GM21528 (cell line): ENCODE measurements around the gene ZBTB18.
"Not testable (repeated sequence)": the region's sequence is repeated elsewhere in the genome, so short reads cannot be mapped to it uniquely, and the experiment has no call there.

Source experiments
- ATAC-seq: cut with Tn5 transposase; IDR thresholded peaks from one replicate; pipeline ENCODE4 v1.9.1; 2021; ENCODE audit warnings: mild to moderate bottlenecking, moderate library complexity; ENCODE audit not compliant: unreplicated experiment, low FRiP score

ZBTB18 gene

GRCh38 chr1:244037252-244037651 is 13.8 kb upstream of the ZBTB18 start:
- no peak for ATAC-seq

- no peak for ATAC-seq
Measured at GRCh38 chr1:244041466-244042120, 9.5 kb upstream of the ZBTB18 start.

GRCh38 chr1:244042293-244042692 is 8.8 kb upstream of the ZBTB18 start:
- ATAC-seq, result no peak

GRCh38 chr1:244044423-244044822 is 6.7 kb upstream of the ZBTB18 start:
- no peak for ATAC-seq

- ATAC-seq, result not testable (repeated sequence)
Measured at GRCh38 chr1:244046254-244046653, 4.8 kb upstream of the ZBTB18 start.

- no peak for ATAC-seq
Measured at GRCh38 chr1:244046907-244047611, 4.0 kb upstream of the ZBTB18 start.

- peak; percentile 73 for ATAC-seq
Measured at GRCh38 chr1:244047621-244048255, 3.3 kb upstream of the ZBTB18 start.

GRCh38 chr1:244048256-244049161 is 2.6 kb upstream of the ZBTB18 start:
- ATAC-seq, result peak; percentile 75

GRCh38 chr1:244049162-244050013 is 1.7 kb upstream of the ZBTB18 start:
- no peak for ATAC-seq

- no peak for ATAC-seq
Measured at GRCh38 chr1:244050014-244050834, 859 bp upstream of the ZBTB18 start.

GRCh38 chr1:244052016-244052727 is 1.1 kb downstream of the ZBTB18 start:
- ATAC-seq, result no peak

- ATAC-seq, result no peak
Measured at GRCh38 chr1:244052728-244053312, 1.7 kb downstream of the ZBTB18 start.

- ATAC-seq, result no peak
Measured at GRCh38 chr1:244053831-244054230, 2.7 kb downstream of the ZBTB18 start.

GRCh38 chr1:244054247-244054923 is 3.3 kb downstream of the ZBTB18 start:
- ATAC-seq, result no peak

- no peak for ATAC-seq
Measured at GRCh38 chr1:244054924-244055263, 3.8 kb downstream of the ZBTB18 start.

- ATAC-seq, result no peak
Measured at GRCh38 chr1:244056577-244056976, 5.5 kb downstream of the ZBTB18 start.
